Stimulated activated CD4-positive, alpha-beta T cell treated with anti-CD3 and anti-CD28 coated beads, Interleukin-4, amount 100 ng/mL, for 24 hours (primary cell): ENCODE measurements around the gene CAGE1.

Experiments used
- DNase-seq: peaks from one replicate; pipeline ENCODE4 v3.0.0-alpha.2; 2020

CAGE1 gene

GRCh38 chr6:7304821-7305220 is 84.7 kb downstream of the CAGE1 start:
- DNase-seq, result no peak

- no peak for DNase-seq
These were observed 87.8 kb downstream of the CAGE1 start for GRCh38 chr6:7301702-7302101.

GRCh38 chr6:7300926-7301325 is 88.6 kb downstream of the CAGE1 start:
- DNase-seq, result no peak

GRCh38 chr6:7298113-7298512 is 91.4 kb downstream of the CAGE1 start:
- no peak for DNase-seq

GRCh38 chr6:7296602-7297001 is 92.9 kb downstream of the CAGE1 start:
- no peak for DNase-seq

GRCh38 chr6:7295916-7296315 is 93.6 kb downstream of the CAGE1 start:
- no peak for DNase-seq

- no peak for DNase-seq
These were observed 96.8 kb downstream of the CAGE1 start for GRCh38 chr6:7292596-7293255.

- DNase-seq, result no peak
These were observed 99.5 kb downstream of the CAGE1 start for GRCh38 chr6:7290079-7290478.

- DNase-seq, result no peak
These were observed 104.1 kb downstream of the CAGE1 start for GRCh38 chr6:7285416-7285815.

GRCh38 chr6:7283676-7284075 is 105.9 kb downstream of the CAGE1 start:
- DNase-seq, result no peak

- DNase-seq, result no peak
These were observed 107.2 kb downstream of the CAGE1 start for GRCh38 chr6:7282097-7282906.
